Gastrocnemius medialis (tissue), 4 donors: Measurements from ENCODE around the gene SERBP1. TPM values are rescaled to one million over a fixed set of nuclear protein-coding genes. Genes with fewer than 3 reads are reported as not detected.
A peak's percentile ranks its signal among the peaks of the same experiment; 100 is the strongest.

Experiments used
- ATAC-seq, 2 donors: fragments of 150-250 bp; one replicate each; pipeline ENCODE4 v1.9.1; 2016
- DNase-seq, 2 donors: peaks; one replicate each; pipeline ENCODE4 v3.0.0-alpha.2; 2019
- H3K27ac ChIP-seq, 4 donors: fragments of 200-600 bp; sonication (generic); 1 replicate in 1 of 4; 2 replicates in 3 of 4; pipeline ENCODE4 v1.5.1; 2016 to 2018; ENCODE audit warnings: mild to moderate bottlenecking in 2 of 4, moderate library complexity in 1 of 4
- H3K27me3 ChIP-seq, 3 donors: fragments of 200-600 bp; sonication (generic) in 2 of 3; 1 replicate in 1 of 3; 2 replicates in 2 of 3; pipeline versions ENCODE4 v1.5.1 to v1.6.0; 2016 to 2019; ENCODE audit warnings: mild to moderate bottlenecking in 1 of 3, moderate library complexity in 1 of 3
- H3K36me3 ChIP-seq, 2 donors: fragments of 200-600 bp; sonication (generic) in 1 of 2; one replicate each; pipeline ENCODE4 v1.5.1; 2017 to 2018
- H3K4me1 ChIP-seq, 2 donors: fragments of 200-600 bp; sonication (generic) in 1 of 2; one replicate each; pipeline ENCODE4 v1.5.1; 2016 to 2017; ENCODE audit warnings: mild to moderate bottlenecking in 2 of 2
- H3K4me3 ChIP-seq, 4 donors: fragments of 200-600 bp; sonication (generic) in 3 of 4; 1 replicate in 1 of 4; 2 replicates in 3 of 4; pipeline ENCODE4 v1.5.1; 2016 to 2019; ENCODE audit warnings: mild to moderate bottlenecking in 2 of 4
- H3K9me3 ChIP-seq, 3 donors: fragments of 200-600 bp; sonication (generic) in 2 of 3; 1 replicate in 1 of 3; 2 replicates in 2 of 3; pipeline ENCODE4 v1.5.1; 2016 to 2019
- CTCF ChIP-seq, 5 experiments: fragments of 450-650 bp in 3 of 5; fragments of 200-600 bp in 2 of 5; sonication (generic) in 2 of 5; IDR thresholded peaks in 4 of 5; conservative IDR thresholded peaks in 1 of 5; 1 replicate in 4 of 5; 2 replicates in 1 of 5; pipeline ENCODE4 v1.5.1; 2016 to 2019; ENCODE audit warnings: antibody characterized with exemption in 5 of 5, mild to moderate bottlenecking in 3 of 5, moderate library complexity in 3 of 5
- POLR2A ChIP-seq, 2 donors: fragments of 450-650 bp; IDR thresholded peaks; one replicate each; pipeline ENCODE4 v1.6.1; 2017; ENCODE audit warnings: antibody characterized with exemption in 2 of 2, mild to moderate bottlenecking in 2 of 2, moderate library complexity in 2 of 2
- in situ Hi-C, 4 donors: fragments of 200-750 bp; cut with MboI; loops; one replicate each; pipeline versions ENCODE4 v1.15.0 to v1.8.0; 2017; ENCODE audit warnings: low sequenced_read_pairs in 4 of 4
- intact Hi-C: fragments of 100-400 bp; cut with DNase I; formaldehyde crosslinking; loops from one replicate; pipeline ENCODE4 v1.15.1; 2023; ENCODE audit warnings: low total_unique reads
- total RNA-seq, 4 donors: library from RNA; depleted of rRNA; stranded (reverse); fragments of >200 nt; gene quantifications; one replicate each; pipeline versions ENCODE4 v1.1.0 to v1.2.3, GENCODE V29; 2016

Gene SERBP1
- total RNA-seq, 4 donors from 2014 or later, result 249 to 353 (median 311) TPM

GRCh38 chr1:67431869-67432578 is 1.8 kb upstream of the SERBP1 start:
- ATAC-seq, result no peak
- in situ Hi-C loops (no loop called here), intact Hi-C loops (loop anchor here (10.0 kb wide), 2 partner anchors 87 to 507 kb away; partner anchors contain the start of genes DNAI4 and MIER1)
- TF ChIP-seq CTCF (IDR thresholded peaks at IDR 0.05 in 4 of 5, conservative IDR thresholded peaks at IDR 0.05 in 1 of 5) (no peak), POLR2A (IDR thresholded peaks at IDR 0.05) (no peak)
- peak in 1 of 2 donors; percentile 28 for DNase-seq
- Histone ChIP-seq H3K27ac (peak overlapping the region; percentile 93 to 99 (median 97)), H3K4me1 (peaks cover 38 to 46% of the 10 kb centered on the region in 2 donors), H3K36me3 (no peaks in the 10 kb centered on the region), H3K4me3 (peak overlapping the region in 3 of 4 donors; percentile 82 to 96 (median 96)), H3K9me3 (no peaks in the 10 kb centered on the region), H3K27me3 (no peaks in the 10 kb centered on the region)

- ATAC-seq (no peak), DNase-seq (no peak)
- intact Hi-C loops (loop anchor here (10.0 kb wide), 2 partner anchors 86 to 506 kb away; partner anchors contain the start of genes DNAI4 and MIER1), in situ Hi-C loops (no loop called here)
- Histone ChIP-seq H3K27ac (peak overlapping the region; percentile 93 to 99 (median 97)), H3K4me3 (peak overlapping the region; percentile 82 to 96 (median 90)), H3K36me3 (no peaks in the 10 kb centered on the region), H3K9me3 (no peaks in the 10 kb centered on the region), H3K27me3 (no peaks in the 10 kb centered on the region), H3K4me1 (peaks cover 46 to 54% of the 10 kb centered on the region in 2 donors)
- TF ChIP-seq POLR2A (IDR thresholded peaks at IDR 0.05) (no peak), CTCF (IDR thresholded peaks at IDR 0.05 in 4 of 5, conservative IDR thresholded peaks at IDR 0.05 in 1 of 5) (no peak)
Measured at GRCh38 chr1:67431156-67431765, 1.1 kb upstream of the SERBP1 start.

GRCh38 chr1:67429528-67430357 is 459 bp downstream of the SERBP1 start:
- TF ChIP-seq CTCF (IDR thresholded peaks at IDR 0.05 in 4 of 5, conservative IDR thresholded peaks at IDR 0.05 in 1 of 5) (peak in 1 of 5 experiments; percentile 6), POLR2A (IDR thresholded peaks at IDR 0.05) (no peak)
- Histone ChIP-seq H3K4me1 (peaks cover 57 to 63% of the 10 kb centered on the region in 2 donors), H3K27ac (peak overlapping the region; percentile 93 to 99 (median 97)), H3K36me3 (peaks cover 2 to 13% of the 10 kb centered on the region in 2 donors), H3K4me3 (peak overlapping the region; percentile 82 to 96 (median 90)), H3K9me3 (no peaks in the 10 kb centered on the region), H3K27me3 (no peaks in the 10 kb centered on the region)
- intact Hi-C loops (loop anchor here (10.0 kb wide), 2 partner anchors 85 to 505 kb away; partner anchors contain the start of genes DNAI4 and MIER1), in situ Hi-C loops (no loop called here)
- peak; percentile 6 to 8 for ATAC-seq
- DNase-seq, result peak; percentile 8 to 40

- in situ Hi-C loops, result no loop called here
- H3K9me3 ChIP-seq, result no peaks in the 10 kb centered on the region
Measured at GRCh38 chr1:67429011-67429527, 1.1 kb downstream of the SERBP1 start.

More at GRCh38 chr1:67429011-67429527, 1.1 kb downstream of the SERBP1 start:
- no peak for TF ChIP-seq CTCF (IDR thresholded peaks at IDR 0.05 in 4 of 5, conservative IDR thresholded peaks at IDR 0.05 in 1 of 5)
- TF ChIP-seq POLR2A (IDR thresholded peaks at IDR 0.05), result peak; percentile 20 to 48
- intact Hi-C loops, result no loop called here
- Histone ChIP-seq H3K36me3 (peaks cover 5 to 20% of the 10 kb centered on the region in 2 donors), H3K27me3 (no peaks in the 10 kb centered on the region), H3K27ac (peak overlapping the region; percentile 93 to 99 (median 97)), H3K4me3 (peak overlapping the region; percentile 82 to 96 (median 90)), H3K4me1 (peaks cover 55 to 60% of the 10 kb centered on the region in 2 donors)
- peak in 1 of 2 donors; percentile 3 for ATAC-seq
- DNase-seq, result peak in 1 of 2 donors; percentile 14
